ENCODE measurements around the gene TFEC.
"Not testable (repeated sequence)": the region's sequence is repeated elsewhere in the genome, so short reads cannot be mapped to it uniquely, and the experiment has no call there.

Gene TFEC

DNA sequence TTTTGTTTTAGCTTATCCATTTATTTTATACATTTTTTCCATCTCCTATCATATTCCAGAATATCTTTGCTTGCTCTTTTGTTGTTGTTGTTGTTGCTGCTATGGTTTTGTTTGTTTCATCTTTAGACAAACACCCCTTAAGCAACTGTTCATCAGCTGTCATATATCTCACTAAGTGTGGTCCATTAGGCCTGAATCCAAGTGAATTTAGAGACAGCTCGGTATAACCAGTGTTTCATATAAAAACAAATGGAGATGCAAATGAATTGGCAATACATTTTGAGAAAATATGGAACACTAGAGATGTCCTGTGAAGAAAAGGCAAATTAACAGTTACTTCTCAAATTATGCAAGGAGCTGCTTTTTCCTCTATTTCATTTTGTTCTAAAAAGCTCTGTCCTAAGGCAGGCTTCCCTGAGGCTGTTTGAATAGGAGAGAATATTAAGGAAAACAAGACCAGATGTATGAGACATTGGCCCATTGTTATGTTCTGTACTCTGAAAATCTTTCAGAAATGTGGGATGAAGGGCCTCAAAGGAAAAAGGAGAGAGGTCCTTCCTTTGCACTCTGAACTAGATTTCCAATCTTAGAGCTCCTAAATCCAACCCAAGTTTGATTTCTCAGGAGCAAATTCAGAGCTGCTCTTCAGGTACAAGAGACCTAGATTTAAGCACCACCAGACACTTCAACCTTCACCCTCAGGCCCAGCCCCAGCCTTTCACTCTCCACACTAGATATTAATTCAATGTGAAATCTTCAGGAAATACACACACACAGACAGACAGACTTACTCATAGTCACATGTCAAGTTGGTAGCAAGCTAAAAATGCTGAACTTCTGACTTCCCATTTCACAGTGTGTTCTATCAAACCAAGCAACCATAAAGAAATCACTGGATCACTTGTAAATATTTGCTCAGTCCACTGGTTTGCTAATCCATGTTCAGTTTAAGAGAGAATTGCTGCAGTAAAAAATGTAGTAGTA is 5.4 kb downstream of the TFEC start:
- ChIA-PET CTCF (interaction anchor here (0.6 kb wide), 1 partner anchor 129 kb away, joined by 3 read pairs; no protein-coding TSS in a partner anchor), POLR2A (ENCODE audit: low non-redundant PET) (no interaction called here)
- H3K27ac ChIP-seq, result no peak overlapping the region
- TF ChIP-seq, protein P1, sequence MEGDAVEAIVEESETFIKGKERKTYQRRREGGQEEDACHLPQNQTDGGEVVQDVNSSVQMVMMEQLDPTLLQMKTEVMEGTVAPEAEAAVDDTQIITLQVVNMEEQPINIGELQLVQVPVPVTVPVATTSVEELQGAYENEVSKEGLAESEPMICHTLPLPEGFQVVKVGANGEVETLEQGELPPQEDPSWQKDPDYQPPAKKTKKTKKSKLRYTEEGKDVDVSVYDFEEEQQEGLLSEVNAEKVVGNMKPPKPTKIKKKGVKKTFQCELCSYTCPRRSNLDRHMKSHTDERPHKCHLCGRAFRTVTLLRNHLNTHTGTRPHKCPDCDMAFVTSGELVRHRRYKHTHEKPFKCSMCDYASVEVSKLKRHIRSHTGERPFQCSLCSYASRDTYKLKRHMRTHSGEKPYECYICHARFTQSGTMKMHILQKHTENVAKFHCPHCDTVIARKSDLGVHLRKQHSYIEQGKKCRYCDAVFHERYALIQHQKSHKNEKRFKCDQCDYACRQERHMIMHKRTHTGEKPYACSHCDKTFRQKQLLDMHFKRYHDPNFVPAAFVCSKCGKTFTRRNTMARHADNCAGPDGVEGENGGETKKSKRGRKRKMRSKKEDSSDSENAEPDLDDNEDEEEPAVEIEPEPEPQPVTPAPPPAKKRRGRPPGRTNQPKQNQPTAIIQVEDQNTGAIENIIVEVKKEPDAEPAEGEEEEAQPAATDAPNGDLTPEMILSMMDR (conservative IDR thresholded peaks at IDR 0.05; ENCODE audit: low read depth), result no peak
- no peak for DNase-seq (ENCODE audit: low spot score)

DNA sequence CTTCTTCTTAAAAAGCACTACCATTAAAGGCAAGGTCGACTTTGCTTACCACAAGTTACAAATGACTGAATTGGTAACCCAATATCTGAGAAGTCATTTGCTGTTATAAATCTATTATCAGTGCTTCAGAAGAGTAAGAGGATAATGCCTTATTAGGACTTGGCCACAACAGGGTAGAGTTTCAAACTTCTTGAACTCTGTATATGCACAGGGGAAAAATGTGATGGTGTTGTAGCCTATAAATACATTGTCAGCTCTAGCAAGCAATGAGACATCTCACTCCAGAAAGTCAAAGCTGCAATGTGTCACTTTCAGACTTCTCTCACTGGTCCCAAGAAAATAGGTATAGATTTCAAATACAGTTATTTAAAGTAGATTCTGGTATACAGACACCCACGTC is 9.3 kb downstream of the TFEC start:
- TF ChIP-seq, protein P1 (conservative IDR thresholded peaks at IDR 0.05; ENCODE audit: low read depth), result no peak
- DNase-seq (ENCODE audit: low spot score), result no peak
- ChIA-PET CTCF (no interaction called here), POLR2A (ENCODE audit: low non-redundant PET) (no interaction called here)
- H3K27ac ChIP-seq, result no peak overlapping the region

DNA sequence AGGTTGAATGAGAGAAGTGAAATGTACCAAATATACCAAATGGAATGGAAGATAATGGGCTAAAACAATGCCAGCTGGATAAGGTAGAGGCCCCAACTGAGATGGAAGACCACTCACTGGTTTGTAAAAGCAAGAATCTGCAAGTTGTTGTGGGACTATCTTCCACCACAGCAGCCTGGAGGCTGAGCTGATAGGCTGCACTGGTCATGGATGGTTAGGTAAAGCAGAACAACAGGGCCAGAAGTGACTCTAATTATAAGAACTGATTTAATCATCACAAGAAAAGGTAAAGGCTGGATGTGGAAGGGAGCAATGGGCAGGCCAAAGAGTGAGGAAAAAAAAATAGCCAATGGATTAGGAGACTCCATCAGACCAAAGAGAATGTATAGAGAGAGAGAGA is 11.8 kb downstream of the TFEC start:
- no peak overlapping the region for H3K27ac ChIP-seq
- ChIA-PET CTCF (no interaction called here), POLR2A (ENCODE audit: low non-redundant PET) (no interaction called here)
- TF ChIP-seq, protein P1 (conservative IDR thresholded peaks at IDR 0.05; ENCODE audit: low read depth), result no peak
- DNase-seq (ENCODE audit: low spot score), result no peak

- CTCF ChIA-PET, result no interaction called here
- POLR2A ChIA-PET (ENCODE audit: low non-redundant PET), result no interaction called here
- DNase-seq (ENCODE audit: low spot score), result no peak
- H3K27ac ChIP-seq, result no peak overlapping the region
- TF ChIP-seq, protein P1 (conservative IDR thresholded peaks at IDR 0.05; ENCODE audit: low read depth), result no peak
Measured at GRCh38 chr7:116013675-116014074, 16.9 kb downstream of the TFEC start.

DNA sequence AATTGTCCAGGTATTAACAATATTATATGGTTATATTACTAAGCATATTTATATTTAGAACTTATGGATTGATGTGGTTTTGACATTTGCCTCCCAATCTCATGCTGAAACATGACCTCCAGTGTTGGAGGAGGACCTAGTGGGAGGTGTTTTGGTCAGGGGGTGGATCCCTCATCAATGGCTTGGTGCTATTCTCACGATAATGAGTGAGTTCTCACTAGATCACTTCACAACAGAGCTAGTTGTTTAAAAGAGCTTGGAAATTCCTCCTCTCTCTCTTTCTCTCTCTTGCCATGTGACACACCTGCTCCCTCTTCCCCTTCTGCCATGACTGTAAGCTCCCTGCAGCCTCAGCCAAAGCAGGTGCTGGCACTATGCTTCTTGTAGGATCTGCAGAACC is 19.0 kb downstream of the TFEC start:
- ChIA-PET POLR2A (ENCODE audit: low non-redundant PET) (no interaction called here), CTCF (no interaction called here)
- TF ChIP-seq, protein P1 (conservative IDR thresholded peaks at IDR 0.05; ENCODE audit: low read depth), result no peak
- H3K27ac ChIP-seq, result no peak overlapping the region
- DNase-seq (ENCODE audit: low spot score), result no peak

- DNase-seq (ENCODE audit: low spot score); POLR2A ChIA-PET (ENCODE audit: low non-redundant PET); H3K27ac ChIP-seq; CTCF ChIA-PET: not testable (repeated sequence)
Measured at GRCh38 chr7:116004762-116005161, 25.8 kb downstream of the TFEC start.

DNA sequence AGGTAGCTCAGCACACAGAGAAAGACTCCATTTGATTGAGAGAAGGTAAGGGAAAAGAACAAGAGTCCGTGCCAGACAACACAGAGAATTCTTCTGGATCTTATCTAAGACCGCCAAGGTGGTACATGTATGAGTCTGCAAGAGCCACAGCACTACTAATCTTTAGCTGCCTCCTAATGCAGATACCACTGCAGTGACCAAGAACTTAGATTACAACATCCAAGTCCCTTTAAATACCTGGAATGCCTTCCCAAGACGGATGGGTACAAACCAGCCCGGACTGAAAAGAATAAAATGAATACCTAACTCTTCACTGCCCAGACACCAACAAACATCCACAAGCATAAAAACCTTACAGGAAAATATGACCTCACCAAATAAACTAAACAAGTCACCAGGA is 33.3 kb downstream of the TFEC start:
- POLR2A ChIA-PET (ENCODE audit: low non-redundant PET), result no interaction called here
- no peak overlapping the region for H3K27ac ChIP-seq
- TF ChIP-seq, protein P1 (conservative IDR thresholded peaks at IDR 0.05; ENCODE audit: low read depth), result no peak
- CTCF ChIA-PET, result no interaction called here
- no peak for DNase-seq (ENCODE audit: low spot score)

Measured in RWPE1 (cell line).